ENCODE measurements around the gene OSCP1.

GRCh38 chr1:36389999-36390398 is 60.3 kb downstream of the OSCP1 start:
- TF ChIP-seq POLR2AphosphoS5 (IDR thresholded peaks at IDR 0.05; ENCODE audit: insufficient read depth, low read depth, low read length) (no peak), CTCF (IDR thresholded peaks at IDR 0.05; ENCODE audit: extremely low read depth in 1 of 2, insufficient read depth in 1 of 2, low read depth in 1 of 2, low read length in 2 of 2) (no peak)
- TF ChIP-seq, protein P1, sequence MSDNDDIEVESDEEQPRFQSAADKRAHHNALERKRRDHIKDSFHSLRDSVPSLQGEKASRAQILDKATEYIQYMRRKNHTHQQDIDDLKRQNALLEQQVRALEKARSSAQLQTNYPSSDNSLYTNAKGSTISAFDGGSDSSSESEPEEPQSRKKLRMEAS (IDR thresholded peaks at IDR 0.05; ENCODE audit: insufficient read depth, insufficient read length) = no peak

Measured in endothelial cell of umbilical vein (primary cell).